ENCODE data around the gene CCDC92.

DNA sequence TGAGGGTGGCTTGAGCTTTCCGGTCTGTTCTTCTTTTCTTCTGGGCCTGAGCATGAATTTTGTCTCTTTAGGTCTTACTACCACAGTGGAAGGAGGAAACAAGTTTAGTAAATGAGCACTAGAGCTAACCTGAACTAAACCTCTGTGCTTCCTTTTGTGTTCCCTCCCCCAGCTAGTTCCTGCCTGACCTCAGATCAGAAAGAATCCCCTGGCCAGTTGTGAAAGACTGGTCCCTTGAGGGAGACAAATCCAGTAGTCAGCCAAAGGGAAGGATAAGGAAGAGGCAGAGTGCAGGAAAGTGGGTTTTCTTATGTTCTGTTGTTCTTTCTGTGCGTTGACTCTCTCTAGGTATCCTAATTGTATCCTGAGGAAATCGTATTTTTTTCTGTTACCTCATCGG, 17.9 kb upstream of the CCDC92 start:
- TF ChIP-seq POLR2AphosphoS5 (IDR thresholded peaks at IDR 0.05): no peak
- TF ChIP-seq POLR2A (IDR thresholded peaks at IDR 0.05): no peak
- TF ChIP-seq, protein P1, sequence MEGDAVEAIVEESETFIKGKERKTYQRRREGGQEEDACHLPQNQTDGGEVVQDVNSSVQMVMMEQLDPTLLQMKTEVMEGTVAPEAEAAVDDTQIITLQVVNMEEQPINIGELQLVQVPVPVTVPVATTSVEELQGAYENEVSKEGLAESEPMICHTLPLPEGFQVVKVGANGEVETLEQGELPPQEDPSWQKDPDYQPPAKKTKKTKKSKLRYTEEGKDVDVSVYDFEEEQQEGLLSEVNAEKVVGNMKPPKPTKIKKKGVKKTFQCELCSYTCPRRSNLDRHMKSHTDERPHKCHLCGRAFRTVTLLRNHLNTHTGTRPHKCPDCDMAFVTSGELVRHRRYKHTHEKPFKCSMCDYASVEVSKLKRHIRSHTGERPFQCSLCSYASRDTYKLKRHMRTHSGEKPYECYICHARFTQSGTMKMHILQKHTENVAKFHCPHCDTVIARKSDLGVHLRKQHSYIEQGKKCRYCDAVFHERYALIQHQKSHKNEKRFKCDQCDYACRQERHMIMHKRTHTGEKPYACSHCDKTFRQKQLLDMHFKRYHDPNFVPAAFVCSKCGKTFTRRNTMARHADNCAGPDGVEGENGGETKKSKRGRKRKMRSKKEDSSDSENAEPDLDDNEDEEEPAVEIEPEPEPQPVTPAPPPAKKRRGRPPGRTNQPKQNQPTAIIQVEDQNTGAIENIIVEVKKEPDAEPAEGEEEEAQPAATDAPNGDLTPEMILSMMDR (IDR thresholded peaks at IDR 0.05): no peak
- TF ChIP-seq EP300 (IDR thresholded peaks at IDR 0.05; ENCODE audit: low read depth): no peak
